ENCODE data around the gene CSH1.
"Not testable (repeated sequence)": the region's sequence is repeated elsewhere in the genome, so short reads cannot be mapped to it uniquely, and the experiment has no call there.

The CSH1 gene

DNA sequence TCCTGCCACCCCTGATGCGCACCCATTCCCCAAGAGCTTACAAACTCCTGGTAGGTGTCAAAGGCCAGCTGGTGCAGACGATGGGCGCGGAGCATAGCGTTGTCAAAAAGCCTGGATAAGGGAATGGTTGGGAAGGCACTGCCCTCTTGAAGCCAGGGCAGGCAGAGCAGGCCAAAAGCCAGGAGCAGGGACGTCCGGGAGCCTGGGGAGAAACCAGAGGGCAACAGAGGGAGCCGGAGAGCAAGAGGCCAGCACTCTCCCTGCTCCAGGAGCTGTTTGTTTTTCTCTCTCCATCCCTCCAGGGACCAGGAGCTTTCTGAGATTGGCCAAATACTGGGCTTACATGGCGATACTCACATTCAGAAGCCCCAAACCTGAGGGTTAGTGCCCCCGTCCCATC lies 21.9 kb upstream of the CSH1 start:
- intact Hi-C loops (cut with DNase I; ENCODE audit: low total_unique reads), result no loop called here
- Histone ChIP-seq H3K4me1 (no peaks in the 10 kb centered on the region), H3K4me3 (no peak overlapping the region), H3K27me3 (peaks cover 0 to 17% of the 10 kb centered on the region in 2 donors), H3K36me3 (no peaks in the 10 kb centered on the region), H3K27ac (no peak overlapping the region), H3K9me3 (no peaks in the 10 kb centered on the region)
- DNase-seq, result no peak
- TF ChIP-seq, protein P1, sequence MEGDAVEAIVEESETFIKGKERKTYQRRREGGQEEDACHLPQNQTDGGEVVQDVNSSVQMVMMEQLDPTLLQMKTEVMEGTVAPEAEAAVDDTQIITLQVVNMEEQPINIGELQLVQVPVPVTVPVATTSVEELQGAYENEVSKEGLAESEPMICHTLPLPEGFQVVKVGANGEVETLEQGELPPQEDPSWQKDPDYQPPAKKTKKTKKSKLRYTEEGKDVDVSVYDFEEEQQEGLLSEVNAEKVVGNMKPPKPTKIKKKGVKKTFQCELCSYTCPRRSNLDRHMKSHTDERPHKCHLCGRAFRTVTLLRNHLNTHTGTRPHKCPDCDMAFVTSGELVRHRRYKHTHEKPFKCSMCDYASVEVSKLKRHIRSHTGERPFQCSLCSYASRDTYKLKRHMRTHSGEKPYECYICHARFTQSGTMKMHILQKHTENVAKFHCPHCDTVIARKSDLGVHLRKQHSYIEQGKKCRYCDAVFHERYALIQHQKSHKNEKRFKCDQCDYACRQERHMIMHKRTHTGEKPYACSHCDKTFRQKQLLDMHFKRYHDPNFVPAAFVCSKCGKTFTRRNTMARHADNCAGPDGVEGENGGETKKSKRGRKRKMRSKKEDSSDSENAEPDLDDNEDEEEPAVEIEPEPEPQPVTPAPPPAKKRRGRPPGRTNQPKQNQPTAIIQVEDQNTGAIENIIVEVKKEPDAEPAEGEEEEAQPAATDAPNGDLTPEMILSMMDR (IDR thresholded peaks at IDR 0.05), result no peak

DNA sequence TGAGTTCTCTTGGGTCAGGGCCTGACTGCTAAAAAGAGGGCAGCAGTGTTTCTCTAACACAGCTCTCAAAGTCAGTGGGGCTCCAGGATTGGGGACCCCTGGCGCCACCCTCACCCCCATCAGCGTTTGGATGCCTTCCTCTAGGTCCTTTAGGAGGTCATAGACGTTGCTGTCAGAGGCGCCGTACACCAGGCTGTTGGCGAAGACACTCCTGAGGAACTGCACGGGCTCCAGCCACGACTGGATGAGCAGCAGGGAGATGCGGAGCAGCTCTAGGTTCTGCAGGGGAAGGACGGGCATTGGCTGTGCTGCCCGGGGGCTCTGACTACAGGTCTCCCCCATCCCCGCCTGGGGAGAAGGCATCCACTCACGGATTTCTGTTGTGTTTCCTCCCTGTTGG lies 21.3 kb upstream of the CSH1 start:
- H3K36me3 ChIP-seq, result no peaks in the 10 kb centered on the region
- intact Hi-C loops (cut with DNase I; ENCODE audit: low total_unique reads), result no loop called here
- TF ChIP-seq, protein P1 (IDR thresholded peaks at IDR 0.05), result no peak
- peaks cover 0 to 17% of the 10 kb centered on the region in 2 donors for H3K27me3 ChIP-seq
- no peaks in the 10 kb centered on the region for H3K4me1 ChIP-seq
- no peak overlapping the region for H3K27ac ChIP-seq
- H3K9me3 ChIP-seq, result no peaks in the 10 kb centered on the region
- no peak for DNase-seq
- H3K4me3 ChIP-seq, result no peak overlapping the region

DNA sequence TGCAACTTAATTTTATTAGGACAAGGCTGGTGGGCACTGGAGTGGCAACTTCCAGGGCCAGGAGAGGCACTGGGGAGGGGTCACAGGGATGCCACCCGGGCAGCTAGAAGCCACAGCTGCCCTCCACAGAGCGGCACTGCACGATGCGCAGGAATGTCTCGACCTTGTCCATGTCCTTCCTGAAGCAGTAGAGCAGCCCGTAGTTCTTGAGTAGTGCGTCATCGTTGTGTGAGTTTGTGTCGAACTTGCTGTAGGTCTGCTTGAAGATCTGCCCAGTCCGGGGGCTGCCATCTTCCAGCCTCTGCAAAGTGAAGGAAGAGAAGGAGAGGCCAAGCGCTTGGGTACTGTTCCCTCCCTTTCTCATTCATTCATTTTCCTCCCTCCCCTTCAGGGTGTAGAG lies 20.8 kb upstream of the CSH1 start:
- H3K36me3 ChIP-seq; DNase-seq; intact Hi-C loops (cut with DNase I; ENCODE audit: low total_unique reads); H3K27ac ChIP-seq; H3K9me3 ChIP-seq; H3K4me3 ChIP-seq; H3K4me1 ChIP-seq: not testable (repeated sequence)
- H3K27me3 ChIP-seq, result peaks cover 0 to 17% of the 10 kb centered on the region in 2 donors

DNA sequence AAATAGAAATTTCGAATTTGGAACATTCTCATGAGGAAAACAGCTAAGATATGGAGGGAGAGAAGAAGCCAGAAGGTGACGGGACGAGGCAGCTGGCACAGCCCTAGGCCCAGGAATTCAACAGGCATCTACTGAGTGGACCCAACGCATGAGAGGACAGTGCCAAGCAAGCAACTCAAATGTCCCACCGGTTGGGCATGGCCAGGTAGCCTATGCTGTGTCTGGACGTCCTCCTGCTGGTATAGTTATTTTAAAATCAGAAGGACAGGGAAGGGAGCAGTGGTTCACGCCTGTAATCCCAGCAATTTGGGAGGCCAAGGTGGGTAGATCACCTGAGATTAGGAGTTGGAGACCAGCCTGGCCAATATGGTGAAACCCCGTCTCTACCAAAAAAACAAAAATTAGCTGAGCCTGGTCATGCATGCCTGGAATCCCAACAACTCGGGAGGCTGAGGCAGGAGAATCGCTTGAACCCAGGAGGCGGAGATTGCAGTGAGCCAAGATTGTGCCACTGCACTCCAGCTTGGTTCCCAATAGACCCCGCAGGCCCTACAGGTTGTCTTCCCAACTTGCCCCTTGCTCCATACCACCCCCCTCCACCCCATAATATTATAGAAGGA lies 20.3 kb upstream of the CSH1 start:
- H3K9me3 ChIP-seq, result no peaks in the 10 kb centered on the region
- H3K27me3 ChIP-seq, result peaks cover 0 to 17% of the 10 kb centered on the region in 2 donors
- intact Hi-C loops (cut with DNase I; ENCODE audit: low total_unique reads), result no loop called here
- no peak overlapping the region for H3K27ac ChIP-seq
- DNase-seq, result no peak
- no peaks in the 10 kb centered on the region for H3K36me3 ChIP-seq
- H3K4me3 ChIP-seq, result no peak overlapping the region
- no peaks in the 10 kb centered on the region for H3K4me1 ChIP-seq
- TF ChIP-seq, protein P1 (IDR thresholded peaks at IDR 0.05), result no peak

GRCh38 chr17:63915753-63916152 lies 19.4 kb upstream of the CSH1 start:
- H3K27ac ChIP-seq; intact Hi-C loops (cut with DNase I; ENCODE audit: low total_unique reads); DNase-seq; H3K4me1 ChIP-seq; H3K36me3 ChIP-seq; H3K4me3 ChIP-seq; H3K9me3 ChIP-seq: not testable (repeated sequence)
- H3K27me3 ChIP-seq, result peaks cover 0 to 25% of the 10 kb centered on the region in 2 donors

DNA sequence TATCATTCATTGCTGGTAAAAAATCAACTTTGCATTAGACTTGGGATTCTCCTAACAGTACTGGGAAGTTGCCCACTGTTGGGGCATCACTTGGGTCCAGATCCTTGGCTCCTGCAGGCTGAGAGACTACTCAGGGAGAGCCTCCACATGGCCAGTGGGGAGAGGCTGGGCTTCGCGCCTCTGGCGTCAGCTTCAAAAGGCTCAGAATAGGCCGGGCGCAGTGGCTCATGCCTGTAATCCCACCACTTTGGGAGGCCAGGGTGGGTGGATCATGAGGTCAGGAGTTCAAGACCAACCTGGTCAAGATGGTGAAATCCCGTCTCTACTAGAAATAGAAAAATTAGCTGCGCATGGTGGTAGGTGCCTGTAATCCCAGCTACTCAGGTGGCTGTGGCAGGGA lies 18.1 kb upstream of the CSH1 start:
- peaks cover 0 to 31% of the 10 kb centered on the region in 2 donors for H3K27me3 ChIP-seq
- intact Hi-C loops (cut with DNase I; ENCODE audit: low total_unique reads), result no loop called here
- H3K4me1 ChIP-seq, result no peaks in the 10 kb centered on the region
- TF ChIP-seq, protein P1 (IDR thresholded peaks at IDR 0.05), result no peak
- no peak overlapping the region for H3K27ac ChIP-seq
- H3K9me3 ChIP-seq, result no peaks in the 10 kb centered on the region
- H3K4me3 ChIP-seq, result no peak overlapping the region
- no peaks in the 10 kb centered on the region for H3K36me3 ChIP-seq
- DNase-seq, result no peak

DNA sequence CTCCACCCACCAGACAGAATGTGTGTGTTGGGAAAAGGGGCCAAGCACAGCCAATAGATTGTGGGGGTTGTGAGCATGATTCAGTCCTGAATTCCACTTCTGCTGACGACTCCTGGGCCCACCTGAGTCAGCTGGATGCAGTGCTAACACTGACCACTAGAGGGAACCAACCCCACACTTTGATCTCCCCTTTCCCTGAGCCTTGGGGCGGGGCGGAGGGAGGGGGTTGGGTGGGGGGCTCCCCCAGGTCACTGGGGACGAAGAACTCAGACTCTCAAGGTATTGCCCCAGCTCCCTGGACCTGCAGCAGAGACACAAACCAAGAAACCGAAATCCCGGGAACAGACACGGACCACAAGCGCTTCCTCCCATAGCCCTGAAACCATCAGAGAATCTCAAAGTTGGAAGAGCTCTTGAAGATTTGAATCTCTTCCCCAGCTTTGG lies 15.3 kb upstream of the CSH1 start:
- intact Hi-C loops (cut with DNase I; ENCODE audit: low total_unique reads), result no loop called here
- no peak for DNase-seq
- H3K9me3 ChIP-seq, result no peaks in the 10 kb centered on the region
- H3K4me3 ChIP-seq, result no peak overlapping the region
- no peaks in the 10 kb centered on the region for H3K36me3 ChIP-seq
- no peak overlapping the region for H3K27ac ChIP-seq
- TF ChIP-seq, protein P1 (IDR thresholded peaks at IDR 0.05), result peak; percentile 46 to 86
- H3K4me1 ChIP-seq, result no peaks in the 10 kb centered on the region
- peaks cover 0 to 14% of the 10 kb centered on the region in 2 donors for H3K27me3 ChIP-seq
